C1 segment of cervical spinal cord (tissue), 14 donors: Measurements from ENCODE around the gene ALOXE3.
"Not testable (repeated sequence)": the region's sequence is repeated elsewhere in the genome, so short reads cannot be mapped to it uniquely, and the experiment has no call there.

Experiments
- DNase-seq, 14 donors: peaks; one replicate each; lab custom pipeline; 2025; lab: John Stamatoyannopoulos, UW

ALOXE3 gene

DNA sequence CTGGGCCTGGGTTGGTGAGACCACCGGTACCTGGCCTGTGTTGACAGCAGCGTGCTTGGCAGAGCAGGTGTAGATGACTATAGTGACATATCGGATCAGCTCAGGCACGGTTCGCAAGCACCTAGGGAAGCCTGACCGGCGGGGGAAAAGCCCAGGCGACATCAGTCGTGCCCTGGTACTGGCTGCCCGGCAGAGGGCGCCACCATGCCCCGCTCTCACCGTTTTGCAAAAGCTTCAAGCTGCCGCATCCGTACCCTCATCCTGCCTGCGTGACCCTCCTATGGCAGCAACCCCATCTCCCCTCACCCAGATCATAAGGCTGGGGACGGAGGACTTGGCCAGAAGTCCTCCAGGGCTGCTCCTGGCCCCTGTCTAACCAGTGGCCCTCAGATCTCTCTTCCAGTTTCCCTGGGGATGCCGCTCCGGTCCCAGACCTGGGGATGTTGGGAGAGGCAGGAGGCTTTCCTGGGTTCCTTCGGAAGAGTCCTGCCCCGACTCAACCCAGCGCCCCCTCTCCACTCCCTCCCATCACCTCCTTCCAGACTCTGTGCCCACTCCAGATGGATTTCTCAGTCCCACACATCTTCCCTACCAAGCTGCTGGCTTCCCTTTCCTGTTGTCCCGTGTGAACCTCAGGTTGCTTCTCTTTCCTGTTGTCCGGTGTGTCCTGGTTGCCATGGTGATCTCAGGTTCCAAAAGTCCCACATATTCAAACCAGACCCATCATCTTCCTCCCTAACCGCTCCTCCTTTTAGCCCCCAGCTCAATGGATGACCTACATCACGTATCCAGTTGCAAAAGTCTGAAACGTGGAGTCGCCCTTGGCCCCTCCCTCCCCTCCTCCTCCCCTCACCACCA is 44.5 kb downstream of the ALOXE3 start:
- DNase-seq, result peak in 7 of 14 donors; percentile 5 to 42 (median 20)

DNA sequence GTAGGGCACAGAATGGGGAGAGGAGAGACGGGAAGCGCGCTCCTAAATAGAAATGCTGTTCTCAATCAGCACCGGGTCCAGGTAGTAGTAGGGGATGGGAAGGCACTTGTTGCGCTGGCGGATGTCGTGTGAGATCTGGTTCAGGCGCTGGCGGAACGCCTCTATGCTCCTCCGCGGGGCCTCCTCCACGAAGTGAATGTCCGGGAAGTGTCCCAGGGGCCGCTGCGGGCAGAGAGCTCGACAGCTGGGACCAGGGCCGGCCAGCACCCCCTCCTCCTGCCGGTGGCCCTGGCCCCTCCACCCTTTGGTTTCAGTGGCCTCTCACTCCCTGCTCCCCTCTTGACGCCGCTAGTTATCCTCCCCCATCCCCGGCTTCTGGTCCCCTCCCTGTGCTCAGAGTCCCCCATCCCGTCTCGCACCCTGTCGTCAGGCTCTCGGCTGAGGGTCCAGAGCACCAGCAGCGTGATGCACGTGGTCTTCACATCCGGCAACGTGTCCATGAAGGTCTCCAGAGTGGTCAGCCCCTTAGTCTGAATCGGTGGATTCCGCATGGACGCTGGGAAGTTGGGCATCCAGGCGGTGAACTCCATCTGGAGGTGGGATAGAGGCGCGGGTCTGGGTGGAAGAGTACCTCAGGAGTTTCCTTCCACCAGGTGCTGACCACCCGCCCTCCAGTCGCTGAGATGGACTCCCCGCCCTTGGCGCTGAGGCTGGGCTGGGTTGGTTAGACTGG is 45.4 kb downstream of the ALOXE3 start:
- no peak for DNase-seq

DNA sequence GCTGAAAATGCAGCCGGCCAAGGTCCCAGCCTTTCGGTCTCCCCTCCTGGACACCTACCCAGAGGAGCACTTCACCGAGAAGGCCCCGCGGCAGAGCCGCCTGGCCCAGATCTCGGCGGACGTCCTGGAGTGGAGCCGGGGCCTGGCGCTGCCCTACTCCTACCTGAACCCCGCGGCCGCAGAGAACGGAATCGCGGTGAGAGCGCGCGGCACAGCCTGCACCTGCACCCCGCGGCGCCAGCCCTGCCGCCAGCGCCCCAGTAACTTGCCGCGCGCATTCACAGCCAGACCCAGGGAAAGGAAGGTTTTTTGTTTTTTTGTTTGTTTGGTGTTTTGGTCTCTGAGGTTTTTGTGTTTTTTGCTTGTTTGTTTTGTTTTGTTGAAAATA is 46.0 kb downstream of the ALOXE3 start:
- no peak for DNase-seq

DNA sequence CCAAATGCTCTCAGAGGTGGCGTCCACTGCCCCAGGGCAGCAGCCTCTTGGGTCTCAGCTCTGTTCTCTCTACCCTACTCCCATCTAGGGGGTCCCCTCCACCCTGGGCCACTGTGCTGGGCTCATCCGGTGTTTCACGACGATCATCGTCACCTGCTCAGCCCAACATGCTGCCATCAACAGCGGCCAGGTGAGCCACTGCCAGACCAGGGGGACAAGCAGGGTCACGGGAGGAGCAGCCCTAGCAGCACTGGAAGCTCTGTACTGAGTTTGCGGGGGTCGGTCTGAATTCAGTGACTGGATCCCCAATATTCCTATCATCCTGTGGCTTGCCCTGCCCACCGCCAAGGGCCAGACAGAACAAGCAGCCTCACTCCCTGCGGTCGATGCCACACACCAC is 46.8 kb downstream of the ALOXE3 start:
- no peak for DNase-seq

DNA sequence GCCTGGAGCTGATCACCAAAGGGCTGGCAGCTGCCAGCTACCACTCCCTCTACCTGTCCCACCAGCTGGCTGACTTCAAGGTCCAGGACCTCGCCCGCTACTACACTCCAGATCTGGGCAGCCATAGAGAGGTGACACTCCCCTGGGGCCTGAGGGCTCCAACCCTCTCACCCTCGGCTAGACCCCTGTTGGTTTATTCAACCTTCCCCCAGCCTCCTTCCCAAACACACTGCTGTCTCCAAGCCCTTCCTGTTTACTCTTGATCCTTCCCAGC is 48.8 kb downstream of the ALOXE3 start:
- DNase-seq, result no peak

DNA sequence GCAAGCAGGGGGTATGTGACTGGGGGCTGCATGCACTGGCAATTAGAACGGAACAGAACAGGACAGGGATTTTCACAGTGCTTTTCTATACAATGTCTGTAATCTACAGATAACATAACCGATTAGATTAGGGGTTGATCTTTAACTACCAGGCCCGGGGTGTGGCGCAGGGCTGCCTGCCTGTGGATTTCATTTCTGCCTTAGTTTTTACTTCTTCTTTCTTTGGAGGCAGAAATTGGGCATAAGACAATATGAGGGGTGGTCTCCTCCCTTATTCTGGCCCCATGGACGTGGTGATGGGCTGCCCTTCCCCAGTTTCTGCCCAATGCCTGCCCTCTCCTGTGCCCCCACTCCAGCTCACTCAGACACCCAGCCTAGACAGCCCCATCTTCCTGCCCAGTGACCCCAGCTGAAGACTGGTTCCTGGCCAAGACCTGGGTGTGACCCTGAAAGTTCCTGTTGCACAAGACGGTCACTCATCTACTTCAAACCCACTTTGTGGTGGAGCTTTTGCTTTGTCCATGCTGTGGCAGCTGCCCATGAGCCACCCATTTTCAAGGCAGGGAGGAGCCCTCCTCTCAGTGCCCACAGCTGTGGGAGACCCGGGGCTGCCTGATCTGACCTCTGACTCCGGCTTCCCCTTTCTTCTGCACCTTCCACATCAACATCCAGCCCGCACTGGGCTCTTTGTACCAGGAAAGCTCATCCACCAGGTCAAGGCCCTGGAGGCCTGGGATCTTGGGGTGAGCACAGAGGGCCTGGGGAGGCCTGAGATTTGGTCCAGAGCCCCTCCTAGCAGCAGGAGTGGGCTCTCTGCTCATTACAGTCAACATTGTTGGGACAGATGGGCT is 49.4 kb downstream of the ALOXE3 start:
- peak in 1 of 14 donors; percentile 10 for DNase-seq

DNA sequence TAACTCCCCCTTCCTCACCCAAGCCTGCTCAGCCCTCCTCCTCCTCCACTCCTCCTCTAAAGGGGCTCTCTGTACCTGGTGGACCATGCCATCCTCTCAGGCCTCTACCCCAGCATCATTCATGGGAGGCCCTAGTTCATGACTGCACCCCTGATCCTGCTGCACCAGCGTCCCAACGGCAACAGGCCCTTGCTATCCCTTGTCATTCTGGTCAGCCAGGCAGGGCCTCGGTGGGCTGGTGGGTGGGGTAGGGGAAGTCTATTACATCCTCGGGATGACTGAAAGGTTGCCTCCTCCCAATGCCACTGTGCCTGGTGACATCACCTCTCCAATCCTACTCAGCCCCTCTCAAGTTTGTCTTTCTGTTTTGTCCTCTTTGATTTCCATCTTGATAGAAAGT is 50.5 kb downstream of the ALOXE3 start:
- no peak for DNase-seq

DNA sequence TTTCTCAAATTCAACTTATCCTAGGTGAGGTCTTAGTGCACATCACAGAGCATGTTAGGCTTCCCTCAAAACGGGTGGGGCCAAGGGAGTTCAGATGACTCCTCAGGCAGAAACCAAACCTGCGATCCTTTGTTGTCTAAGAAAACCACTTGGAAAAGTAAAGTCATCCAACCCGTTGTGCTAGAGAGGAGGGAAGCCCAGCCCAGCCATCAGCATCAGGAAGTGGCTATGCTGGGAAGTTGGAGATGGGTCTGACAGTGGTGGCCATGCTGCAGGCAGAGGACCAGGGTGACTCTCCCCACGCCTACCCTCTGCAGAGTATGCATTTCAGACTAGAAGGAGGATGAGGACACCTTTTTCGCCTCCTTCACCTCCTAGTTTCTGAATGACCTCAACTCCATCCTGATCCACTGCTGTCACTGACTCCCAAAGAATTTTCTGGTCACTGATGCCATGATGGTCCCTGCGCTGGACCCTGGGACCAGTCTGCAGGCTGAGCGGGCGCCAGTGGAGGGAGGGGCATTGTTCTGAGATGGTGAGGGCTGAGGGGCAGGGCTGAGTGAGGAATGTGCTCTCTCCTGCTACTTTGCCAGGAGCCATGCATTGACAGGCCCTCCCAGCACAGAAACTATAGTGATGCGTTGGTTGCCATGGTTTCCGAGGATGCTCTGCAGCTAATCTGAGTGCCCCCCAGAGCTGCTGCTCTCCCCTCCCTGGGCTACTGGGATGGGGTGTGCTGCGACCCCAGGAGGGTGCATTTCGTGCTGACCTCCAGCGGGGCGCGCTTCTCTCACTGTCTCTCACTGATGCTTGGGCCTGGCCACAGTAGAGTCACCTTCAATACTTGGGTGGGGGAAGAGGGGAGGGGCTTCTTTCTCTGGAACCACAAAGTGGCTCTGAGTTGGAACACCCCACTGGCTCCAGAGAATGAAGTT is 51.2 kb downstream of the ALOXE3 start:
- no peak for DNase-seq

DNA sequence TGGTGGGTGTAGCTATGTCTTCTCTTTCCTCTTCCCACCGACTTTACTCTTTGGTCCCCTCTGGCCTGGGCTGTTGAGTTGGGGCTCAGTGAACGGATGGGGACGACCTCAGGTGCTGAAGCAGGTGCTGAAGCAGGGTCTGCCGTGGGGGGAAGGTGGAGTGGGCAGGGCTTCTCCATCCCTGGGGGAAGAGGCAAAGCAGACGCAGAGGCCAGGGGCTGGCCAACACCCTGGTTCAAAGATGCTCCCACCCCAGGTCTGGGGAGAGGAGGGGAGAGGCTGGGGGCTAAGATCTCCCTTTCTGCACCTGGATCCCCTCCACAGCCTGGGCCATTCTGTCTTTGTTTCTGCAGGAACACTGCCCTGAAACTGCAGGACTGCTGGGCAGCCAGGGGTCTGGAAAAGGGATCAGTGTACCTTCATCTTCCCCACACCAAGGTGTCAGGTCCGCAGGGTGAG is 53.7 kb downstream of the ALOXE3 start:
- no peak for DNase-seq

DNA sequence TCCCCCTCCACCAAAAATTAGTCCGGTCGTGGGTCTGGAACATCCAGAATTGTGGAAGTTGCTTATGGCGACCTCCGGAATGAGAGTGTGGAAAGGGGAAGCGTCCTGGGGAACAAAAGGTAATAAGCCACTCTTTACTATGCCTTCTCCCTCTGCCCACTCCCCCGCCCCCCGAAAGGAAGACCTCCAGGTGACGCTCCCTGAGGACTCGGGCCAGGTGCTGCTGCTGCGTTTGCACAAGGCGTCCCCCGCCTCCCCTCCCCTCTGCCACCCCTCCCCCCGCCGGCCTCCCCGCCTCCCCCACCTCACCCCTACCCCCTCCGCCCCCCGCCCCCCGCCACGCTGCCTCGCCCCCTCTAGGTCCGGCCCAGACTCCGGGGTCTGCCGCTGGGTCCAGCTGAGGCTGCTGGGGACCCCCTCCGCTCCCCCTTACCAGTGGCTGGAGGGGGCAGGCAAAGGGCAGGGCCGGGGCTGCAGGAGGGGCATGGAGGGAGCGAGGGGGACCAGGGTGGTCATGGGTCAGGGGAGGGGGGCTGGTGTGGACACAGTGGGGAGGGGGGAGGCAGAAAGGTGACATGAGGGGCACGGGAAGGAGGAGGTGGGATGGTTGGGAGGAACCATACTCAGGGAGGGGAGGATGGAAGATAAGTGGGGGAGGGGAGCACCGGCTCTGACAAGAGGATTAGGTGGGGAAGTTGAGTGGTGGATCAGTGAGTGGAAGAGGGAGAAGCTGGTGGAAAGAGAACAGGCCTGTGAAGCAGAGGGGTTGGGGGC is 54.4 kb downstream of the ALOXE3 start:
- DNase-seq, result no peak

DNA sequence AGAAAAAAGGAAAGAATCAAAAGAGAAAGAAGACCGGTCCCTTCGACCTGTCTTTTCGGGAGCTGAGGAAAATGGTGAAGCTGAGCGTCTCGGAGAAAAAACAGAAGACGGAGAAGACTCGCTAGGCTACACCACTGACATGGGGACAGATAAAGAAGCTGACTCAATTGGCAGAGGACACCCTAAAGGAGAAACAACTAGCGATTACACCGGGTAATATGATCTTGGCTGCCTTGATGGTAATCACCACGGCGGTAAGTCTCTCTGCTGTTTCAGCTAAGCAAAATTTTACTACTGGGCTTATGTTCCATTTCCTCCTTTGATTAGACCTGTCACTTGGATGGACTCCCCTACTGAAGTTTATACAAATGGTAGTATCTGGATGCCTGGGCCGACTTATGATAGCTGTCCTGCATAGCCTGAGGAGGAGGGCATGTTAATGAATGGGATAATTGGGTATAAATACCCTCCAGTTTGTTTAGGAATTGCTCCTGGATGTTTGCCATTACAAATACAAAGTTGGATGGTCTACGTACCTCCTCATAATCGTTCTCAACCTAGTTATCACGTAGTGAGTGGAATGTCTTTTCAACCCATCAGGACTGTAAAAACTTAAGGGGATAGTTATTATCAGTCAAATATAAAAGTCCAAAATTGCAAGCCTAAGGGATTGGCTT is 55.4 kb downstream of the ALOXE3 start:
- no peak for DNase-seq

DNA sequence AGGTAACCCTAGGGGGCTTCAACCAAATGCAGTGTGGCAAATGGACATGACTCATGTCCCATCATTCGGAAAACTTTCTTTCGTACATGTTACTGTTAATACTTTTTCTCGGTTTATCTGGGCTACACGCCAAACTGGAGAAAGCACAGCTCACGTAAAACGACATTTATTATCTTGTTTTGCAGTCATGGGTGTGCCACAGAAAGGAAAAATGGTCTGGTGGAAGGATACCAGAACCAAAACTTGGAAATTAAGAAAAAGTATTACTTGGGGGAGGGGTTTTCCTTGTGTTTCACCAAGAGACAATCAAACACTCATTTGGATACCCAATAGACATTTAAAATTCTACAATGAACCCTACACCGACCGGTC is 55.9 kb downstream of the ALOXE3 start:
- no peak for DNase-seq

DNA sequence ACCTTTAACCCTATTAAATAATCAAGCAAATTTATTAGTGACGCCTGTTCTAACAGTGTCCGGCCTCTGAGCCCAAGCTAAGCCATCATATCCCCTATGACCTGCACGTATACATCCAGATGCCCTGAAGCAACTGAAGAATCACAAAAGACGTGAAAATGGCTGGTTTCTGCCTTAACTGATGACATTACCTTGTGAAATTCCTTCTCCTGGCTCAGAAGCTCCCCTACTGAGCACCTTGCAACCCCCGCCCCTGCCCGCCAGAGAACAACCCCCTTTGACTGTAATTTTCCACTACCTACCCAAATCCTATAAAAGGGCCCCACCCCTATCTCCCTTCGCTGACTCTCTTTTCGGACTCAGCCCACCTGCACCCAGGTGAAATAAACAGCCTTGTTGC is 56.5 kb downstream of the ALOXE3 start:
- DNase-seq, result not testable (repeated sequence)

DNA sequence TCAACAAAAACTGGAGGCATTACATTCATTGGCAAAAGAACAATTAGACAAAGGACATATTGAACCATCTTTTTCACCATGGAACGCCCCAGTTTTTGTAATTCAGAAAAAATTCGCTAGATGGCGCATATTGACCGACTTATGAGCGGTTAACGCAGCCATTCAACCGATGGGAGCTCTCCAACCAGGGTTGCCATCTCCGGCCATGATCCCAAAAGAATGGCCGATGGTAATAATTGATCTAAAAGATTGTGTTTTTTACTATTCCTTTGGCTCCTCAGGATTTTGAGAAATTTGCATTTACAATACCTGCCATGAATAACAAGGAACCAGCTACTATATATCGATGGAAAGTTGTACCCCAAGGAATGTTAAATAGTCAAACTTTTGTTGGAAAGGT is 58.0 kb downstream of the ALOXE3 start:
- peak in 8 of 14 donors; percentile 9 to 58 (median 24) for DNase-seq

DNA sequence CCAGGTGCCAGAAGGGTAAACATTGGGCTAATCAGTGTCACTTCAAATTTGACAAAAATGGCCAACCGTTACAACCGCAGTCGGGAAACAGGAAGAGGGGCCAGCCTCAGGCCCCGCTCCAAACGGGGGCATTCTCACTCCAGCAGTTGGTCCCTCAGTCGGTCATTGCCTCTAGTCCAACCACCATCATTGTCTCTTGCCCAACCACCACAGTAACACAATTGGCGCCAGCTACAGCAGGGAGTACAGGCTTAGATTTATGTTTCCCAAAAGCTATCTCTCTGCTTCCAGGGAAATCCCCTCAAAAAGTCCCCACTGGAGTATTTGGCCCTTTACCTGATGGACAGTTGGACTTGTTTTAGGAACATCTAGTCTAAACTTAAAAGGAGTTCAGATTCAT is 59.2 kb downstream of the ALOXE3 start:
- no peak for DNase-seq

DNA sequence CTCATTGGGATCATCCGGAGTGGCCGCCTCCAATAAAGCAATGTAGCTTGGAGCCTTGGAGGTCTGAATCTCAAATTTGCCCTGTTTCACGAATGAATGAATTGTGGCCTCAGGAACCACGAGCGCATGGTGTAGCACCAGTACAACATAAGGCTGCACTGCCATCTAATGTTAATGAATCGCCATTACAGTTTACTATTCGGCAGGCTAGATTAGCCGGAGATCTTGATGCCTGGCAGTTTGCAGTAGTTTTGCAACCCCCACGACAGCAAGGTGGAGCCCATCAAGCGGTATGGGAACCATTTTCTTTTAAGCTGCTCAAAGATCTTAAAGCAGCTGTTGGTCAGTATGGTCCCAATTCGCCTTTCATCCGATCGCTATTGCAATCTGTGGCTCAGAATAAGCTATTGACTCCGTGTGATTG is 60.6 kb downstream of the ALOXE3 start:
- DNase-seq, result peak in 7 of 14 donors; percentile 14 to 61 (median 16)

DNA sequence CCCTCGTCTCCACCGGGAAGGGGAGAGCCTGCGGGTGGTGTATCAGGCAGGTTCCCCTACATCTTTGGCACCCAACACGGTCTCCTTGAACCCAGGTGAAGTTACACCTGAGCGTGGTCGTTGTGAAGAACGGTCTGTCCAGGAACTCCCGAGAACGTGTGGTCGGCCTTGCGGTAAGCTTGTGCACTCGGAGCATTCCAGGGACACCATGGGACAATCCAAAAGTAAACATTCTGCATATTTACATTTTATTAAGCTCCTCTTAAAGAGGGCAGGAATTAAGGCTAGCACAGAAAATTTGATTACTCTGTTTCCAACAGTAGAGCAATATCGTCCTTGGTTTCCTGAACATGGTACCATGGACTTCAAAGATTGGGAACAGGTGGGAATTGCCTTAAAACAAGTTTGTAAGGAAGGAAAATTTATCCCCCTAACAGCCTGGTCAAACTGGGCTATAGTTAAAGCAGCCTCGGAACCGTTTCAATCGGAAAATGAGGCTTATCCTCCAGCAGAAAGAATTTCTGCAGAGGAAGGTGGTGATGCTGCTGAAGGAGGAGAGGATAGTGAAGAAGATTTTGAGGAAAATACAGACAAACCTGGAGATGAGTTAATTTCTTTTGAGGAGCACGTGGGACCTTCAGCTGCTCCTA is 61.2 kb downstream of the ALOXE3 start:
- no peak for DNase-seq

DNA sequence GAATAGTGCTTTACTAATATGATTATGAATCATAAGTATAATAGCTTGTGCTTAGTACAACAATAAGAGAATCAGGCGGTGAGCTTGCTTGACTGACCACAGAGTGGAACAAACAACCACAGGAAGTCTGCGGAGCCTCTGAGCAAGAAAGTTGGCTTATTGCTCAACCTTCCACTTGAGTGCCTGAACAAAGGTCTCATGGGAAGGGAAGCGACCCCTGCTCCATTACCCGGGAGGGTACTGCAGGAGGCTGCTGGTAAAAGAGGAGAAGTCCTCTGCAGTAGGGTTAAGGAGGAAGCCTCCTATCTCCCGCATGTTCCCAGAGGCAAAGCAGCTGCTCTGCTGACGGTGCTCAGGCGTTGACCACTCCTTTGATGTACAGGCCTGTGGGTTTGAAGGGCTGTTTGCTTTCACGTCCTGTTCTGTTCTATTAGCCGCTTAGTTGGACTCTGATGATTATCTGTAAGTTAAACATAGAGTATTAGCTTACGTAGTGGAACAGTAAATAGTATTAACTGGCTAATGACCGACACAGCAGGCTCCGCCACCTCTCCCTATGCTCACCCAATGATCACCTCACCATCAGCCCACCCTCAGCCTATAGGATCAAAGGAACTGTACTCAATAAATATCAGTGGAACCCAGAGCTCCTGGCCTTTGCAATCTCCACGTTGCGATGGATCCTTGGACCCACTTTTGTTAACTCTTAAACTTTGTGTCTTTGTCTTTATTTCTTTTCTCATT is 61.9 kb downstream of the ALOXE3 start:
- DNase-seq, result peak in 8 of 14 donors; percentile 24 to 64 (median 39)
